ENCODE results near the gene SHROOM2. TPM values are rescaled to one million over a fixed set of nuclear protein-coding genes. Genes with fewer than 3 reads are reported as not detected.

SHROOM2 gene
- total and polyA plus RNA-seq, 7 donors: 0.71 to 3.0 (median 1.8) TPM

DNA sequence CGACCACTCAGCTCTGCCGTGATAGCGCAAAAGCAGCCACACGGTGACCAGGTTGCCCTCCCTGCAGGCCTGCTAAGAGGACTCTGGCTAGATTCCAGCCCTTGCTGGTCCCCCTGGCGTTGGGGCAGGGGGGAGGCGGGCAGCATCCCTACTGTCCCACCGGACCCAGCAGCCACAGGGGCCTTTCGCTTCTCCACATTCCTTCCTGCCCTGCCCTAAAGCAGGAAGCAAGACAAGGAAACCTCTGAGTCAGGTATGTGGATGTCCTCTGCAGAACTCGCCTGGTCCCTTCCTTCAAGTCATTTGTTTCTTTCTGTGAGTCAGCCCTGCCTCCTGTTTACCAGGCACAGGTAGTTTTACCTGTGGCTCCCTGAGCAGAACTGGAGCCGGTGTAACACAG is 120.7 kb downstream of the SHROOM2 start:
- 91 to 94% methylated on average over 10 of the region's 10 CpGs for WGBS, 2 donors
- no peaks in the 10 kb centered on the region for H3K27me3 ChIP-seq
- no peak overlapping the region for H3K4me3 ChIP-seq
- H3K9me3 ChIP-seq: no peaks in the 10 kb centered on the region
- no peaks in the 10 kb centered on the region for H3K36me3 ChIP-seq
- no peaks in the 10 kb centered on the region for H3K4me1 ChIP-seq
- intact Hi-C loops (cut with DNase I): no loop called here
- no peak for DNase-seq
- no peak for TF ChIP-seq POLR2AphosphoS5 (IDR thresholded peaks at IDR 0.05)
- TF ChIP-seq POLR2A (IDR thresholded peaks at IDR 0.05): no peak
- TF ChIP-seq, protein P1, sequence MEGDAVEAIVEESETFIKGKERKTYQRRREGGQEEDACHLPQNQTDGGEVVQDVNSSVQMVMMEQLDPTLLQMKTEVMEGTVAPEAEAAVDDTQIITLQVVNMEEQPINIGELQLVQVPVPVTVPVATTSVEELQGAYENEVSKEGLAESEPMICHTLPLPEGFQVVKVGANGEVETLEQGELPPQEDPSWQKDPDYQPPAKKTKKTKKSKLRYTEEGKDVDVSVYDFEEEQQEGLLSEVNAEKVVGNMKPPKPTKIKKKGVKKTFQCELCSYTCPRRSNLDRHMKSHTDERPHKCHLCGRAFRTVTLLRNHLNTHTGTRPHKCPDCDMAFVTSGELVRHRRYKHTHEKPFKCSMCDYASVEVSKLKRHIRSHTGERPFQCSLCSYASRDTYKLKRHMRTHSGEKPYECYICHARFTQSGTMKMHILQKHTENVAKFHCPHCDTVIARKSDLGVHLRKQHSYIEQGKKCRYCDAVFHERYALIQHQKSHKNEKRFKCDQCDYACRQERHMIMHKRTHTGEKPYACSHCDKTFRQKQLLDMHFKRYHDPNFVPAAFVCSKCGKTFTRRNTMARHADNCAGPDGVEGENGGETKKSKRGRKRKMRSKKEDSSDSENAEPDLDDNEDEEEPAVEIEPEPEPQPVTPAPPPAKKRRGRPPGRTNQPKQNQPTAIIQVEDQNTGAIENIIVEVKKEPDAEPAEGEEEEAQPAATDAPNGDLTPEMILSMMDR (IDR thresholded peaks at IDR 0.05): no peak
- TF ChIP-seq EP300 (IDR thresholded peaks at IDR 0.05): no peak
- H3K27ac ChIP-seq: no peak overlapping the region

DNA sequence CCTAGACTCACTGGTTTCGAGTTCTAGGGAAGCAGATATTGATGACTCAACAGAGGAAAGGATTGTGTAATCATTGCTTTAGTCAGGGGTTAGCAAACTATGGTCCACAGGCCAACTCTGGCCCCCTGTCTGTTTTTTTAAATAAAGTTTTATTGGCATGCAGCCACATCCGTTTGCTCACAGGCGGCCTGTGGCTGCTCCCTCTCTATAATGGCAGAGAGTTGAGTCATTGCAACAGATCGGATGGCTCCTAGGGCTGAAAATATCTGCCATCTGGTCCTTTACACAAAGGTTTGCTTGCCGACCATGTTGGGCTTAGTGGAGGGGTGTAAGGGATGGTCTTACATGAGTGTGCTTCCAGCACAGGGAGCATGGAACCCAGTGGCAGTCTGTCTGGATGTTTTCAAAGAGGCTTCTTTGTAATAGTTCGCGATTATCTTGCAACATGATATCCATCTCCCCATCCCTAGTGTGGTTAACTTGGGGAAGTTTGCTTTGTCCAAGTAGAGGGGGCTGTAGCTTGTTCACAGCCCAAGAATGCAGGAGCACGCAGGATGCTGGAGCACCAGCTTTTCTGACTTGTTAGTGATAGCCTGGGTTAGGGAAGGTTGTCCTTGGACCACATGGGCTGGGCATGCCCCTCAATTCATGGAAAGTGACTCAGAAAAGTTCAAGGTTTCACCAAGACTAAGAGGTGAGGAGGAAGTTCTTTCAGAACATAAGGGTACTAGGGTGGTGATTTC is 121.6 kb downstream of the SHROOM2 start:
- Histone ChIP-seq H3K4me3 (no peak overlapping the region), H3K4me1 (no peaks in the 10 kb centered on the region), H3K27ac (no peak overlapping the region), H3K36me3 (no peaks in the 10 kb centered on the region), H3K27me3 (no peaks in the 10 kb centered on the region), H3K9me3 (no peaks in the 10 kb centered on the region)
- no peak for TF ChIP-seq POLR2A (IDR thresholded peaks at IDR 0.05)
- no peak for TF ChIP-seq POLR2AphosphoS5 (IDR thresholded peaks at IDR 0.05)
- TF ChIP-seq EP300 (IDR thresholded peaks at IDR 0.05): no peak
- TF ChIP-seq, protein P1 (IDR thresholded peaks at IDR 0.05): no peak
- 89 to 93% methylated on average over 8 of the region's 8 CpGs for WGBS, 2 donors
- DNase-seq: no peak
- intact Hi-C loops (cut with DNase I): no loop called here

DNA sequence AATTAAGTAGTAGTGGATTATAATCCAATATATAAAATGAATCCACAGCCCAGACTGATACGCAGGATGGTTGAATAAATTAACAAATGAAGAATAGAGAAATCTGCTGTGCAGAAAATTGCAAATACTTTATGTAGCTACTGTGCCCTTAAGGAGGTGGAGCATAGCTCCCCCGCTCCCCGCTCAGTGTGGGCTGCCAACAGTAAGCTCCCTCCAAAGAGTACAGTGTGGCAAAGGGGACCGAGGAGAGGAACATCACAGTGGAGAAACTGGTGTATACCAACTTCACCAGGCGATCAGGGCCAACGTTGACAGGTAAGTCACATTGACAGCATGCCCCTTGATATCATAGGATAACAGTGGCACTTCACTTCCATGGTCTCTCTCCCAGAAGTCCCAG is 123.0 kb downstream of the SHROOM2 start:
- no peak for DNase-seq
- H3K27me3 ChIP-seq: no peaks in the 10 kb centered on the region
- intact Hi-C loops (cut with DNase I): no loop called here
- H3K27ac ChIP-seq: no peak overlapping the region
- TF ChIP-seq EP300 (IDR thresholded peaks at IDR 0.05) (no peak), POLR2AphosphoS5 (IDR thresholded peaks at IDR 0.05) (no peak), POLR2A (IDR thresholded peaks at IDR 0.05) (no peak)
- TF ChIP-seq, protein P1 (IDR thresholded peaks at IDR 0.05): no peak
- H3K36me3 ChIP-seq: no peaks in the 10 kb centered on the region
- H3K4me3 ChIP-seq: no peak overlapping the region
- WGBS, 2 donors: 93 to 95% methylated on average over 6 of the region's 6 CpGs
- no peaks in the 10 kb centered on the region for H3K4me1 ChIP-seq
- no peaks in the 10 kb centered on the region for H3K9me3 ChIP-seq

DNA sequence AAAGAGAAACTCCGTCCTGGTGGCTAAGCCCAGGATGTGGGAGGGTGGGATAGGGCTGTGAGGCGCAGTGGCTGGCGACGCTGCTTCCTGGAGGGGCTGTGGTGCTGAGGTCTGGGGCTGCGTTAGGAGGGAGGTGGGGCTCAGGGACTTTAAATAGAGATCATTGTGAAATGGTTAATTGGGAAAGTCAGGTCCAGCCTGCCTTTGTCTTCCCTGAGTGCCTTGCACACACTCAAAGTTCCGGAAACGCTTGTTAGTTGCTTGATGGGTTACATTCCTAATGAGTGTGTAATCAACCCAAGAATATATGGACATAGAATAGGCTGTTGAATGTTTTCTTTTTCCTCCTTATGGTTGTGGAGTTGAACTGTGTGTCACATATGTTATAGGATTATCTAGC is 125.3 kb downstream of the SHROOM2 start:
- WGBS, 2 donors: 75 to 87% methylated on average over 7 of the region's 7 CpGs
- Histone ChIP-seq H3K27me3 (no peaks in the 10 kb centered on the region), H3K4me1 (no peaks in the 10 kb centered on the region), H3K4me3 (no peak overlapping the region), H3K36me3 (no peaks in the 10 kb centered on the region), H3K9me3 (no peaks in the 10 kb centered on the region), H3K27ac (no peak overlapping the region)
- intact Hi-C loops (cut with DNase I): no loop called here
- DNase-seq: no peak
- TF ChIP-seq POLR2A (IDR thresholded peaks at IDR 0.05) (no peak), EP300 (IDR thresholded peaks at IDR 0.05) (no peak), POLR2AphosphoS5 (IDR thresholded peaks at IDR 0.05) (no peak)
- TF ChIP-seq, protein P1 (IDR thresholded peaks at IDR 0.05): no peak
